Middle frontal gyrus (tissue), 1 donor: ENCODE data around the gene FOXD4L5.
"Not testable (repeated sequence)": the region's sequence is repeated elsewhere in the genome, so short reads cannot be mapped to it uniquely, and the experiment has no call there.

Experiments used
- DNase-seq: peaks from one replicate; pipeline ENCODE4 v3.0.0-alpha.2; 2015; ENCODE audit warnings: low spot score; ENCODE audit errors: extremely low spot score

FOXD4L5 gene

GRCh38 chr9:65285109-65285508, at the start of gene FOXD4L5:
Gene FOXD4L5, minus strand, starts transcription at chr9:65285209. Its CDS starts 832 bp downstream, at chr9:65284377.
- not testable (repeated sequence) for DNase-seq

DNA sequence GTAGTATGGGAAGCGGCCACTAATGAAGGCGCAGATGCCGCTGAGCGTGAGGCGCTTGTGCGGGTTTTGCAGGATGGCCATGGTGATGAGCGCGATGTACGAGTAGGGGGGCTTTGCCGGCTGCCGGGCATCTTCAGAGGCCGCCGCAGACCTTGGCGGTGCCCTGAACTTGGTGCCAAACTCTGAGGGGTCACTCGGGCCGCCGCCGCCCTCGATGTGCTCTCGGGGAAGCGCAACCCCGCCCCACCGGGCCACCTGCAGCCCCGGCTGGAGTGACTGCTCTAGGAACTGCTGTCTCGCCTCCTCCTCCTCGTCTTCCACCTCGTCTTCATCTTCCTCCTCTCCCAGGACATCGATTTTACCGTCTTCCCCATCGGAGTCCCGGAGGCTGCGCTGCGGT, 1.1 kb downstream of the FOXD4L5 start:
- DNase-seq: not testable (repeated sequence)

GRCh38 chr9:65282976-65283375, 2.0 kb downstream of the FOXD4L5 start:
- DNase-seq: not testable (repeated sequence)
